Measurements from ENCODE around the gene VSIG10L2.
A peak's percentile ranks its signal among the peaks of the same experiment; 100 is the strongest.
"Not testable (repeated sequence)": the region's sequence is repeated elsewhere in the genome, so short reads cannot be mapped to it uniquely, and the experiment has no call there.

Gene VSIG10L2

GRCh38 chr11:125971618-125972017 lies 25.8 kb downstream of the VSIG10L2 start:
- no peak for DNase-seq

- DNase-seq: no peak
These were observed 28.4 kb downstream of the VSIG10L2 start for GRCh38 chr11:125974284-125974683.

GRCh38 chr11:125975634-125976033 lies 29.8 kb downstream of the VSIG10L2 start:
- no peak for DNase-seq

GRCh38 chr11:125976156-125976555 lies 30.3 kb downstream of the VSIG10L2 start:
- DNase-seq: no peak

GRCh38 chr11:125977333-125977732 lies 31.5 kb downstream of the VSIG10L2 start:
- DNase-seq: no peak

DNA sequence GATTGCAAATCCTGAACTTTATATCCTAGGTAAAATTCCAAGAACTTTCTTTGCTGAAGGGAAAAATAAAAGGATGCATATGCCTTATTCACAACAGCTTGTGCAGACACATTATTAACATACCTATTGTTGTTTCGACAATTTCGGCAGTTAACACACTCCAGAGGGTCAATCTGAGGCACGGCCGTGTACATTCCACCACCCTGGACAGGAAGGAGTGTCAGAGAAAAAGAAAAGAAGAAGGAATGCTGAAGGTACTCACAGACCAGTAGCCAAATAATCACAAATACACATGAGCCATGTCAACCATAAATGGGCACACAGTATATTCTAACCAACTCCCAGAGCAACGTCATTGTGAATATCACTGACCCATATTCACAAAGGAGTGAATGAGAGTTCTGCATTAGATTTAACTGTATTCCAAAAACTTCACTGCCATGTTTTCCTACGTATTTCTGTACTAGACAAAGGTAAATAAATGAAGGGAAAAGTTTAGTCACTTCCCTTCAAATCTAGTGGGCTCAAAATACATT lies 32.4 kb downstream of the VSIG10L2 start:
- no peak for DNase-seq

- no peak for DNase-seq
These were observed 33.0 kb downstream of the VSIG10L2 start for GRCh38 chr11:125978778-125979407.

- DNase-seq: no peak
These were observed 33.7 kb downstream of the VSIG10L2 start for GRCh38 chr11:125979511-125979910.

DNA sequence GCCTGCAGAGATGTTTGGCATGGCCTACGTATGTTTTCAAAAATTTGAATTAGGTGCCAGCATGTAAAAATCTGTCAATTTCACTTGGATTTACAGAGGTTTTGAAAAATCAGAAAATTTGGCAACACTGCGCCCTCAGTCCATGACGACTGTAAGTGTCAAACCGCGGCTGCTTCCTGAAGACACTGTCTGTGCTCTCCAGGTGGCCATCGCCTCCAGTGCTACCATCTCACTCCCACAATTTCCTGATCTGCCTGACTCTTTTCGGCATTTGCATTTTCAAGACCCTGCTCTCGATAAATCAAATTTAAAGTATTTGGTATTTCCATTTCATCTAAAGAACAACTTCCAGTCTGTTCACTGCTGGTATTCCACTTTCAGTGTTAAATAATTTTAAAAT lies 34.6 kb downstream of the VSIG10L2 start:
- DNase-seq: no peak

GRCh38 chr11:125982348-125982730 lies 36.5 kb downstream of the VSIG10L2 start:
- no peak for DNase-seq

DNA sequence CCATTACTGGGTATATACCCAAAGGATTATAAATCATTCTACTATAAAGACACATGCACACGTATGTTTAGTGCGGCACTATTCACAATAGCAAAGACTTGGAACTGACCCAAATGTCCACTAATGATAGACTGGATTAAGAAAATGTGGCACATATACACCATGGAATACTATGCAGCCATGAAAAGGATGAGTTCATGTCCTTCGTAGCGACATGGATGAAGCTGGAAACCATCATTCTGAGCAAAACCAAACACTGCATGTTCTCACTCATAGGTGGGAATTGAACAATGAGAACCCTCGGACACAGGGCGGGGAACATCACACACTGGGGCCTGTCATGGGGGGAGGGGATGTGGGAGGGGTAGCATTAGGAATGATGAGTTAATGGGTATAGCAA lies 40.1 kb downstream of the VSIG10L2 start:
- DNase-seq: not testable (repeated sequence)

GRCh38 chr11:125987066-125987641 lies 41.3 kb downstream of the VSIG10L2 start:
- no peak for DNase-seq

GRCh38 chr11:125990244-125990643 lies 44.4 kb downstream of the VSIG10L2 start:
- peak; percentile 89 for DNase-seq

DNA sequence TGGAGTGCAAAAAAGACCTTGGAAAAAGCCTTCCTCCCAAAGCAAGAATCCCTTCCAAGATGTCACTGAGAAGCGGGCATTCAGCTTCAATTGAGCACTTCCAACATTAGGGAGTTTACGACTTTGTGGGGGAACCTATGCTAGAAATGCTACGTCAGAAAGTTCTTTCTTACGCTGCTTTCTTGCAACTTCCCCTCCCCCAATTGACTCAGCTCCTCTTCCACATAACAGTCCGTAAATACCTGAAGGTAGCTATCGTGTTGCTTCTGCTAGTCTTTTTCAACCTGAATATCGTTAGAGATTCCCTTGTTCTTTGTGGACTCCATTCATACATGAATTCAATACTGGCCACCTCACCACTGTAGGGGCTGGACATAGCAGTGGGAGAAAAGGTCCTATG lies 47.0 kb downstream of the VSIG10L2 start:
- no peak for DNase-seq

GRCh38 chr11:125994509-125994908 lies 48.7 kb downstream of the VSIG10L2 start:
- no peak for DNase-seq

- DNase-seq: no peak
These were observed 49.5 kb downstream of the VSIG10L2 start for GRCh38 chr11:125995313-125995712.

DNA sequence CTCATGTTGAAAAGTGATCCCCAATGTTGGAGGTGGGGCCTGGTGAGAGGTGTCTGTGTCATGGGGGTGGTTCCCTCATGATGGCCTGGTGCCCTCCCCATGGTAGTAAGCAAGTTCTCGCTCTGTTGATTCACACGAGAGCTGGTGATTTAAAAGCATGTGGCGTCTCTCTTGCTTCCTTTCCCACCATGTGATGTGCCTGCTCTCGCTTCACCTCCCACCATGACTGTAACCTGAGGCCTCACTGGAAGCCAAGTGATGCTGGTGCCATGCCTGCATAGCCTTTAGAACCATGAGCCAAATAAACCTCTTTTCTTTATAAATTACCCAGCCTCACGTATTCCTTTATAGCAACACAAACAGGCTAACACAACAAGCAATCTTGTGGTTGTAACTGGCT lies 52.4 kb downstream of the VSIG10L2 start:
- DNase-seq: no peak

DNA sequence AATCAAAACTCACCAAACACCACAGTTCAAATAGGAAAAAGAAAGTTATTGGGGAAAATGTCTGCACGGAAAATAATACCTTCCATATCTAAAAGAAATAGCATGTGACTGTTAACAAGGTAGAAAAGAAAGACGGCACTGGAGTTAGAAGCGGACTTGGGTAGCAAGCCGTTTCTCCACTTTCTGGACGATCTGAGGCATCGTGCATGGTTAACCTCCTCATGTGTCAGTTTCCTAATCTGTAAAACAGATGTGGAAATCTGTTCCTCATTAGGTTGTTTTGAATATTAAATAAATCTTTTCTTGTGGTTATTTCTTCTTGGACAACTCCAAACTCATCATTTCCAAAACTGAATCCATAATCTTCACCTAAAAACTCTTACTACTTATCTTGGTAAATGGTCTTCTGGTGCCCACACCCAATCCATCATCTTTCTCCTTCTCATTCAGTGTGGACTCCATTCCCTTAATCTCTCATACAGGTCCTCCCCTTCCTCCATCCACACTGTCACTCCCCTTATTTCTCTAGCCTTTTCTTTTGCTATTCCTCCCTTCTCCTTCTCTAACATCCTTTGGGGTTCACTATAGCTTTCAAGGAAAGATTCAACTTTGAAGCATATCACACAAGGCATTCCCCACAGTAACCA lies 53.5 kb downstream of the VSIG10L2 start:
- no peak for DNase-seq

DNA sequence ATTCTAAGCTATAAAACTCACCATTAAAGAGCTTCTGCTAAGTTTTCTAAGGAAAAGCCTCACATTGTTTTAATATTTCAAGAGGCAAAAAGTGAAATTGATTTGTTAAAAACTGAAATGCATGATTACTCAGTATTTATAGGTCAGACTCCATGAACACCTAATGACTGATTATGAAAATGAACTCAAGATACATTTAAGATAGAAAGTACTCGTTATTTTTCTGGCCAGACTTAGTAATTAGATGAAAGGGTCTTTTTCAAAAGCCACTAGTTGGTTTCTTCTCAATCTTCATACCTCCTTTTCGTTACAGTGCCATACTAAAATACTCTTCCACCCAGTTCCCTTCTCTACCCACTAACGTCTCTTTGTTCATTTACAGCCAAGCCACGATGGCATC lies 56.3 kb downstream of the VSIG10L2 start:
- no peak for DNase-seq

All from fibroblast of skin of back (primary cell).